ENCODE results near the gene DCC. TPM values are rescaled to one million over a fixed set of nuclear protein-coding genes. Genes with fewer than 3 reads are reported as not detected.

DCC gene
- total and polyA plus RNA-seq, 4 donors, result 0.16 to 5.3 (median 2.5) TPM

- no peaks in the 10 kb centered on the region for H3K36me3 ChIP-seq (ENCODE audit: control insufficient read depth in 4 of 4, insufficient read depth in 4 of 4, low read length in 4 of 4)
- 60 to 71% methylated on average over 4 of the region's 4 CpGs for WGBS, 2 donors
Measured at GRCh38 chr18:52489396-52490306, 149.7 kb downstream of the DCC start.

GRCh38 chr18:52496426-52496825 is 156.4 kb downstream of the DCC start:
- DNase-seq (no peak), ATAC-seq (ENCODE audit: insufficient read depth, low FRiP score) (no peak)
- H3K36me3 ChIP-seq (ENCODE audit: control insufficient read depth in 4 of 4, insufficient read depth in 4 of 4, low read length in 4 of 4), result no peaks in the 10 kb centered on the region
- no peaks in the 10 kb centered on the region for H3K9me3 ChIP-seq (ENCODE audit: control insufficient read depth in 4 of 4, insufficient read depth in 3 of 4, low read length in 3 of 4)
- H3K4me1 ChIP-seq (ENCODE audit: control insufficient read depth in 5 of 5, insufficient read depth in 5 of 5, low read length in 5 of 5), result no peaks in the 10 kb centered on the region
- no peak overlapping the region for H3K27ac ChIP-seq (ENCODE audit: low read depth in 1 of 2, low read length in 1 of 2)
- H3K27me3 ChIP-seq (ENCODE audit: control insufficient read depth in 3 of 3, insufficient read depth in 3 of 3, low read length in 2 of 3), result no peaks in the 10 kb centered on the region
- H3K4me3 ChIP-seq, result no peak overlapping the region
- TF ChIP-seq CTCF (IDR thresholded peaks at IDR 0.05; ENCODE audit: control extremely low read depth, extremely low read depth), result no peak
- no peak overlapping the region for H3K9ac ChIP-seq (ENCODE audit: insufficient read depth in 1 of 2, low read length in 2 of 2)

More at GRCh38 chr18:52489396-52490306, 149.7 kb downstream of the DCC start:
- Histone ChIP-seq H3K9me3 (ENCODE audit: control insufficient read depth in 4 of 4, insufficient read depth in 3 of 4, low read length in 3 of 4) (no peaks in the 10 kb centered on the region), H3K4me1 (ENCODE audit: control insufficient read depth in 5 of 5, insufficient read depth in 5 of 5, low read length in 5 of 5) (no peaks in the 10 kb centered on the region), H3K27me3 (ENCODE audit: control insufficient read depth in 3 of 3, insufficient read depth in 3 of 3, low read length in 2 of 3) (no peaks in the 10 kb centered on the region), H3K9ac (ENCODE audit: insufficient read depth in 1 of 2, low read length in 2 of 2) (no peak overlapping the region), H3K4me3 (no peak overlapping the region), H3K27ac (ENCODE audit: low read depth in 1 of 2, low read length in 1 of 2) (no peak overlapping the region)
- ATAC-seq (ENCODE audit: insufficient read depth, low FRiP score) (no peak), DNase-seq (no peak)
- no peak for TF ChIP-seq CTCF (IDR thresholded peaks at IDR 0.05; ENCODE audit: control extremely low read depth, extremely low read depth)

GRCh38 chr18:52499016-52499415 is 159.0 kb downstream of the DCC start:
- Histone ChIP-seq H3K9me3 (ENCODE audit: control insufficient read depth in 4 of 4, insufficient read depth in 3 of 4, low read length in 3 of 4) (no peaks in the 10 kb centered on the region), H3K4me3 (no peak overlapping the region), H3K36me3 (ENCODE audit: control insufficient read depth in 4 of 4, insufficient read depth in 4 of 4, low read length in 4 of 4) (no peaks in the 10 kb centered on the region), H3K27ac (ENCODE audit: low read depth in 1 of 2, low read length in 1 of 2) (no peak overlapping the region), H3K4me1 (ENCODE audit: control insufficient read depth in 5 of 5, insufficient read depth in 5 of 5, low read length in 5 of 5) (no peaks in the 10 kb centered on the region), H3K27me3 (ENCODE audit: control insufficient read depth in 3 of 3, insufficient read depth in 3 of 3, low read length in 2 of 3) (no peaks in the 10 kb centered on the region), H3K9ac (ENCODE audit: insufficient read depth in 1 of 2, low read length in 2 of 2) (no peak overlapping the region)
- WGBS, 2 donors, result 72 to 73% methylated on average over 6 of the region's 6 CpGs
- ATAC-seq (ENCODE audit: insufficient read depth, low FRiP score), result no peak
- TF ChIP-seq CTCF (IDR thresholded peaks at IDR 0.05; ENCODE audit: control extremely low read depth, extremely low read depth), result no peak
- no peak for DNase-seq

All from lung (tissue), 12 donors.